ENCODE results near the gene ZNF280D.

The ZNF280D gene

DNA sequence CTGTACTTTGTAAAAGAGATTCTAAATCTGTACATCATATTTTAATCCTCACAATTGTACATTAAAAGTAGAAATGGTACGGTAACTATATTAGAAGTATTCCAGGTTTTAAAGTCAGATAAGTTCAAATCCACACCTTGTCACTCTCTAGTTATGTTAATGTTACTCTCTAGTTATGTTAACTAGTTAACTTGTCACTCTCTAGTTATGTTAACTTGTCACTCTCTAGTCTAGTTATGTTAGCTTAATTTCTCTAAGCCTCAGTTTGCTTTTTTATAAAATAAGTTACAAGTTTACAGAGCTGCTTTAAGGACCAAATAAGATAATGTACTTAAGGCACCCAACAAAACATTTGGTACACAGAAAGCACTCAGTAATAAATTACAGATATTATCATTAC is 42.6 kb downstream of the ZNF280D start:
- Histone ChIP-seq H3K4me2 (ENCODE audit: low read length) (no peak overlapping the region), H3K36me3 (ENCODE audit: insufficient read depth, low read length) (peaks cover 21% of the 10 kb centered on the region), H3K79me2 (ENCODE audit: insufficient read depth, low read length) (no peaks in the 10 kb centered on the region), H3K9me2 (ENCODE audit: low read depth, low read length) (no peaks in the 10 kb centered on the region), H3K9me3 (ENCODE audit: low read length) (no peaks in the 10 kb centered on the region), H3K27me3 (ENCODE audit: insufficient read depth, low read length) (no peaks in the 10 kb centered on the region), H3F3A (ENCODE audit: insufficient read depth, low read length) (no peaks in the 10 kb centered on the region), H3K4me3 (ENCODE audit: low read depth, low read length, poor library complexity, severe bottlenecking) (no peak overlapping the region), H3K9ac (ENCODE audit: low read length) (no peak overlapping the region), H2AFZ (ENCODE audit: low read length) (no peak overlapping the region), H3K27ac (ENCODE audit: low read depth, low read length, poor library complexity, severe bottlenecking) (no peak overlapping the region), H4K20me1 (ENCODE audit: insufficient read depth, low read length) (no peaks in the 10 kb centered on the region), H3K4me1 (ENCODE audit: insufficient read depth, low read length, severe bottlenecking) (peaks cover 2% of the 10 kb centered on the region)
- TF ChIP-seq EZH2 (IDR thresholded peaks at IDR 0.05; ENCODE audit: borderline replicate concordance, low read length) = no peak
- TF ChIP-seq, protein P1, sequence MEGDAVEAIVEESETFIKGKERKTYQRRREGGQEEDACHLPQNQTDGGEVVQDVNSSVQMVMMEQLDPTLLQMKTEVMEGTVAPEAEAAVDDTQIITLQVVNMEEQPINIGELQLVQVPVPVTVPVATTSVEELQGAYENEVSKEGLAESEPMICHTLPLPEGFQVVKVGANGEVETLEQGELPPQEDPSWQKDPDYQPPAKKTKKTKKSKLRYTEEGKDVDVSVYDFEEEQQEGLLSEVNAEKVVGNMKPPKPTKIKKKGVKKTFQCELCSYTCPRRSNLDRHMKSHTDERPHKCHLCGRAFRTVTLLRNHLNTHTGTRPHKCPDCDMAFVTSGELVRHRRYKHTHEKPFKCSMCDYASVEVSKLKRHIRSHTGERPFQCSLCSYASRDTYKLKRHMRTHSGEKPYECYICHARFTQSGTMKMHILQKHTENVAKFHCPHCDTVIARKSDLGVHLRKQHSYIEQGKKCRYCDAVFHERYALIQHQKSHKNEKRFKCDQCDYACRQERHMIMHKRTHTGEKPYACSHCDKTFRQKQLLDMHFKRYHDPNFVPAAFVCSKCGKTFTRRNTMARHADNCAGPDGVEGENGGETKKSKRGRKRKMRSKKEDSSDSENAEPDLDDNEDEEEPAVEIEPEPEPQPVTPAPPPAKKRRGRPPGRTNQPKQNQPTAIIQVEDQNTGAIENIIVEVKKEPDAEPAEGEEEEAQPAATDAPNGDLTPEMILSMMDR (IDR thresholded peaks at IDR 0.05; ENCODE audit: low read length) = no peak

DNA sequence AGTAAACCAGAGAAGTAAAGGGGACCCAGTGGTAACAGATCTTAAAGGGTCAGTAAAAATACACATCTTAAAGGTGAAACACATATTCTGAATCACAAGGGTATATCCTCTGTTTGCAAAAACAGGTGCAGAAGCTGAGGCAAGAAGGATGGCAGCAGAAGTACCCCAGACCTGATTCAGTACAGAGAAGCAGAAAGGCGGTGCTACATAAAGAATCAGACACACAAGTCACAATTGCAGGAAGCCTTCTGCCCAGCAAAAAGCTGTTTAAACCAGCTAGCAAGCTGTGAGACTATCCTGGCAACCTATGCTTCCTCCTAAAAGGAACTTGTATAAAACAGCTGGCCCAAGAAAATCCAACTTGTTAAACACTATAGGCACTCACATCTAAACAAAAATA is 49.4 kb downstream of the ZNF280D start:
- Histone ChIP-seq H3K4me2 (ENCODE audit: low read length) (peak overlapping the region; percentile 52), H3F3A (ENCODE audit: insufficient read depth, low read length) (no peaks in the 10 kb centered on the region), H3K27me3 (ENCODE audit: insufficient read depth, low read length) (no peaks in the 10 kb centered on the region), H3K4me1 (ENCODE audit: insufficient read depth, low read length, severe bottlenecking) (peaks cover 41% of the 10 kb centered on the region), H2AFZ (ENCODE audit: low read length) (no peak overlapping the region), H3K79me2 (ENCODE audit: insufficient read depth, low read length) (no peaks in the 10 kb centered on the region), H3K27ac (ENCODE audit: low read depth, low read length, poor library complexity, severe bottlenecking) (peak overlapping the region; percentile 80), H4K20me1 (ENCODE audit: insufficient read depth, low read length) (no peaks in the 10 kb centered on the region), H3K9ac (ENCODE audit: low read length) (peak overlapping the region; percentile 44), H3K9me3 (ENCODE audit: low read length) (no peaks in the 10 kb centered on the region), H3K36me3 (ENCODE audit: insufficient read depth, low read length) (peaks cover 29% of the 10 kb centered on the region), H3K9me2 (ENCODE audit: low read depth, low read length) (no peaks in the 10 kb centered on the region), H3K4me3 (ENCODE audit: low read depth, low read length, poor library complexity, severe bottlenecking) (peak overlapping the region; percentile 20)
- TF ChIP-seq, protein P1 (IDR thresholded peaks at IDR 0.05; ENCODE audit: low read length) = no peak
- TF ChIP-seq EZH2 (IDR thresholded peaks at IDR 0.05; ENCODE audit: borderline replicate concordance, low read length) = no peak

DNA sequence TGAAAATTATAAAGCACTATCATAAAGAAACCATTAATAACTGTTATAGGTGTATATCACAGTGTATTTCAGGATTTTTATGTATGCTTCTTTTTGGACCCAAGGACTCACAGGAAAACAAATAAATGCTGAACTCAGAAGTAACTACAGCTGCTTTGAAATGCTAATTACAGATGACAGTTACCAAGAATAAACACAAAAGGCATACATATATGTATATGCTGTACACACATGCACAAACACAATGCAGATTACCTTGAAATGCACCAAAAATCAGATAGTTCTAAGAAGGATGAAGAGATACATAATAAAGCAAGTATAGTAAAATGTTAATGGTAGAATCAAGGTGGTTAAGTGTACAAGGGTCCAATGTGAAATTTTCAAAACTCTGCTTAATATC is 52.2 kb downstream of the ZNF280D start:
- Histone ChIP-seq H3K9me2 (ENCODE audit: low read depth, low read length) (no peaks in the 10 kb centered on the region), H3F3A (ENCODE audit: insufficient read depth, low read length) (no peaks in the 10 kb centered on the region), H2AFZ (ENCODE audit: low read length) (no peak overlapping the region), H4K20me1 (ENCODE audit: insufficient read depth, low read length) (no peaks in the 10 kb centered on the region), H3K4me3 (ENCODE audit: low read depth, low read length, poor library complexity, severe bottlenecking) (no peak overlapping the region), H3K27me3 (ENCODE audit: insufficient read depth, low read length) (no peaks in the 10 kb centered on the region), H3K79me2 (ENCODE audit: insufficient read depth, low read length) (no peaks in the 10 kb centered on the region), H3K4me1 (ENCODE audit: insufficient read depth, low read length, severe bottlenecking) (peaks cover 47% of the 10 kb centered on the region), H3K9me3 (ENCODE audit: low read length) (no peaks in the 10 kb centered on the region), H3K27ac (ENCODE audit: low read depth, low read length, poor library complexity, severe bottlenecking) (no peak overlapping the region), H3K36me3 (ENCODE audit: insufficient read depth, low read length) (peaks cover 35% of the 10 kb centered on the region), H3K9ac (ENCODE audit: low read length) (no peak overlapping the region), H3K4me2 (ENCODE audit: low read length) (no peak overlapping the region)
- TF ChIP-seq, protein P1 (IDR thresholded peaks at IDR 0.05; ENCODE audit: low read length) = no peak
- TF ChIP-seq EZH2 (IDR thresholded peaks at IDR 0.05; ENCODE audit: borderline replicate concordance, low read length) = no peak

Data from OCI-LY1 (cell line).